Breast epithelium (tissue), 3 donors: ENCODE measurements around the gene LRGUK.

Experiments used
- CTCF ChIP-seq, 3 donors: fragments of 450-650 bp; IDR thresholded peaks; one replicate each; pipeline ENCODE4 v1.5.1; 2016 to 2017; ENCODE audit warnings: antibody characterized with exemption in 3 of 3, mild to moderate bottlenecking in 3 of 3, moderate library complexity in 3 of 3
- POLR2A ChIP-seq: fragments of 450-650 bp; IDR thresholded peaks from one replicate; pipeline ENCODE4 v1.6.1; 2016; ENCODE audit warnings: antibody characterized with exemption, mild to moderate bottlenecking, moderate library complexity
- POLR2AphosphoS5 ChIP-seq, 3 donors: sonication (generic); formaldehyde crosslinking; IDR thresholded peaks; one replicate each; pipeline ENCODE4 v1.6.1; 2017; ENCODE audit warnings: antibody characterized with exemption in 3 of 3

GRCh38 chr7:134128829-134129228 is 1.7 kb downstream of the LRGUK start:
- TF ChIP-seq CTCF (IDR thresholded peaks at IDR 0.05): no peak
- no peak for TF ChIP-seq POLR2A
- TF ChIP-seq POLR2AphosphoS5 (IDR thresholded peaks at IDR 0.05): no peak
